Measurements from ENCODE around the gene CAPN10. TPM values are rescaled to one million over a fixed set of nuclear protein-coding genes. Genes with fewer than 3 reads are reported as not detected.
A peak's percentile ranks its signal among the peaks of the same experiment; 100 is the strongest.

Gene CAPN10
- total and polyA plus RNA-seq, 2 donors from 2014 or later = 26.3 to 50.9 TPM

DNA sequence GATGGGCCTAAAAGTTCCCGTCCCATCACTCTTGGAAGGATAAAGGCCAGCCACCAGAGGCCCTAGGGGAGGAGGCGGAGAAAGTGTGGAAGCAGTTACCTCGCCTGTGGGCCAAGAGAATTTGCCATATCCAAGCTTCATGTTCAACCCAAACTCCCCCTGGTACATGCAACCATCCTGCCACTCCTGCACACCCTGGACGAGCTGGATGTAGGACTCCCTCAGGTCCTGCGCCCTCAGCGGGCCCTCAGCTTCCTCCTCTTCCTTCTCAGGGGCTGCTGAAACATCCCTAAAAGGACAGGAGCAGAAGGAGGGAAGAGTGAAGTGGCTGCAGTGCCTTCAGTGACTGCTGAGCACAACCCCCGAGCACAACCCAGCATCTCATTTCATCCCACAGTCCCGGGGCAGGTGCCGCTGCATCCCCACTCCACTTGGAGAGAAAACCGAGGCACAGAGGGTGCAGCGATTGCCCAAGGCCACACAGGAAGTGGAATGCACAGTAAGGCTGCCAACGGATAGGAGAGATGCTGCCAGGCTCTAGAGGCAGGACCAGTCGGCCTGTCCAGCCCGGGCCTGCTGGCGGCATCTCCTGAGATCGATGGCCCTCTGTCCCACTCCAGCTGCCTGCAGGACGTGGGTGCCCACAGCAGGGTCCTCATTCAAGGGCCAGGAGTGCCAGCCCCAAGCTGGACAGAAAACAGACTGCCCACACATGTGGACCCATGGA is 31.6 kb upstream of the CAPN10 start:
- H3K9me3 ChIP-seq (ENCODE audit: control insufficient read depth in 2 of 3, insufficient read depth in 1 of 3, low read length in 3 of 3) = no peaks in the 10 kb centered on the region
- no peak overlapping the region for H3K4me3 ChIP-seq (ENCODE audit: low read length in 3 of 3)
- DNase-seq (peak in 1 of 5 donors; percentile 43), FAIRE-seq (no peak)
- no peaks in the 10 kb centered on the region for H3K36me3 ChIP-seq (ENCODE audit: control insufficient read depth in 2 of 3, insufficient read depth in 3 of 3, low read length in 3 of 3)
- peaks cover 0 to 15% (median 4%) of the 10 kb centered on the region in 3 donors for H3K4me1 ChIP-seq (ENCODE audit: control insufficient read depth in 2 of 3, insufficient read depth in 2 of 3, low read depth in 1 of 3, low read length in 3 of 3)
- H3K27ac ChIP-seq (ENCODE audit: low read depth in 2 of 2, low read length in 2 of 2) = no peak overlapping the region
- no peaks in the 10 kb centered on the region for H3K27me3 ChIP-seq (ENCODE audit: control insufficient read depth, insufficient read depth, low read length)
- TF ChIP-seq CTCF (IDR thresholded peaks at IDR 0.05; ENCODE audit: borderline replicate concordance, extremely low read depth, insufficient read depth) = no peak
- no peak overlapping the region for H3K9ac ChIP-seq (ENCODE audit: low read length in 3 of 3)
- intact Hi-C loops (cut with DNase I) = no loop called here

DNA sequence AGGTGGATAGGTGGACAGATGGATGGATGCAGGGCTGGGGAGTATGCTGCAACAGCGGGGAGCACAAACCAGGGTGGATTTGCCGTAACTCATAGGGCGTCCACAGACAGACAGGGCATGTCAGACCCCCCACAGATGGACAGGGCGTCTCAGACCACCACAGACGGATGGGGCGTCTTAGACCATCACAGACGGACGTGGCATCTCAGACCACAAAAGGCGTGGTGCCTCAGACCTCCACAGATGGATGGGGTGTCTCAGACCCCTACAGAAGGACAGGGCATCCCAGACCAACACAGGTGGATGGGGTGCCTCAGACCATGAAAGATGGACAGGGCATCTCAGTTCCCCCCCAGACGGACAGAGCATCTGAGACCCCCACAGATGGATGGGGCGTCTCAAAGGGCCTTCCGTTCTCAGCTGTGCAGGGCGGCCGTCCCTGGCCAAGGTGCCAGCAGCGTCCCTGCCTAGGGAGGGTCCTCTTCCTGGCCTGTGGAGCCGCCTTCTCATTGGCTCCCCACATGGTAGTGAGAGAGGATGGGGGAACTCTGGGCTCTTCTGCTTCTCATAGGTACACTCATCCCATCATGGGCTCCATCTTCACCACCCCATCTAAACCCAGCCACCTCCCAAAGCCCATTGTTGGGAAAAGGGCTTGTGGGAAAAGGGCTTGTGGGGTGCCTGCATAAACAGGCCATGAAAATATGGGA is 30.8 kb upstream of the CAPN10 start:
- intact Hi-C loops (cut with DNase I) = no loop called here
- no peaks in the 10 kb centered on the region for H3K36me3 ChIP-seq (ENCODE audit: control insufficient read depth in 2 of 3, insufficient read depth in 3 of 3, low read length in 3 of 3)
- TF ChIP-seq CTCF (IDR thresholded peaks at IDR 0.05; ENCODE audit: borderline replicate concordance, extremely low read depth, insufficient read depth) = no peak

GRCh38 chr2:240556553-240557100 is 29.9 kb upstream of the CAPN10 start:
- TF ChIP-seq CTCF (IDR thresholded peaks at IDR 0.05; ENCODE audit: borderline replicate concordance, extremely low read depth, insufficient read depth) = peak; percentile 20
- Histone ChIP-seq H3K9ac (ENCODE audit: low read length in 3 of 3) (no peak overlapping the region), H3K4me1 (ENCODE audit: control insufficient read depth in 2 of 3, insufficient read depth in 2 of 3, low read depth in 1 of 3, low read length in 3 of 3) (peaks cover 0 to 20% (median 9%) of the 10 kb centered on the region in 3 donors), H3K27ac (ENCODE audit: low read depth in 2 of 2, low read length in 2 of 2) (no peak overlapping the region), H3K36me3 (ENCODE audit: control insufficient read depth in 2 of 3, insufficient read depth in 3 of 3, low read length in 3 of 3) (no peaks in the 10 kb centered on the region), H3K9me3 (ENCODE audit: control insufficient read depth in 2 of 3, insufficient read depth in 1 of 3, low read length in 3 of 3) (no peaks in the 10 kb centered on the region), H3K27me3 (ENCODE audit: control insufficient read depth, insufficient read depth, low read length) (no peaks in the 10 kb centered on the region), H3K4me3 (ENCODE audit: low read length in 3 of 3) (no peak overlapping the region)
- DNase-seq = peak in 4 of 5 donors; percentile 80 to 89 (median 82)
- intact Hi-C loops (cut with DNase I) = no loop called here
- FAIRE-seq = no peak

More for the DNA sequence above, 30.8 kb upstream of the CAPN10 start:
- H3K4me1 ChIP-seq (ENCODE audit: control insufficient read depth in 2 of 3, insufficient read depth in 2 of 3, low read depth in 1 of 3, low read length in 3 of 3) = peaks cover 0 to 15% (median 4%) of the 10 kb centered on the region in 3 donors
- DNase-seq (peak in 1 of 5 donors; percentile 37), FAIRE-seq (no peak)
- H3K4me3 ChIP-seq (ENCODE audit: low read length in 3 of 3) = no peak overlapping the region
- no peak overlapping the region for H3K27ac ChIP-seq (ENCODE audit: low read depth in 2 of 2, low read length in 2 of 2)
- no peaks in the 10 kb centered on the region for H3K27me3 ChIP-seq (ENCODE audit: control insufficient read depth, insufficient read depth, low read length)
- H3K9ac ChIP-seq (ENCODE audit: low read length in 3 of 3) = no peak overlapping the region
- no peaks in the 10 kb centered on the region for H3K9me3 ChIP-seq (ENCODE audit: control insufficient read depth in 2 of 3, insufficient read depth in 1 of 3, low read length in 3 of 3)
